Mesendoderm (in vitro differentiated cells): ENCODE measurements around the gene PUS7L.

Source experiments
- DNase-seq: peaks from one replicate; pipeline ENCODE4 v3.0.0; 2013
- H2AK5ac ChIP-seq: 2 replicates; pipeline ENCODE4 v1.6.1; 2013; ENCODE audit warnings: low read length, inconsistent platforms
- H2BK120ac ChIP-seq: 2 replicates; pipeline ENCODE4 v1.6.1; 2013; ENCODE audit warnings: low read depth, mild to moderate bottlenecking, low read length, moderate library complexity, mixed read lengths
- H2BK15ac ChIP-seq: replicated peaks from 2 replicates; pipeline ENCODE4 v1.6.1; 2013; ENCODE audit warnings: low read depth, mild to moderate bottlenecking, moderate library complexity
- H2BK5ac ChIP-seq: 2 replicates; pipeline ENCODE4 v1.6.1; 2013; ENCODE audit warnings: low read length, inconsistent platforms
- H3K18ac ChIP-seq: 2 replicates; pipeline ENCODE4 v1.6.1; 2013; ENCODE audit warnings: mild to moderate bottlenecking, low read length, mixed read lengths
- H3K23ac ChIP-seq: one replicate; pipeline ENCODE4 v1.6.1; 2013; ENCODE audit warnings: low read length
- H3K27ac ChIP-seq: 2 replicates; pipeline ENCODE4 v1.5.1; 2013; ENCODE audit warnings: low read depth, mild to moderate bottlenecking, inconsistent platforms, low read length, moderate library complexity
- H3K27me3 ChIP-seq: 2 replicates; pipeline ENCODE4 v1.6.1; 2013; ENCODE audit warnings: low read length, control low read depth, mild to moderate bottlenecking, inconsistent platforms; ENCODE audit not compliant: insufficient read depth, poor library complexity
- H3K36me3 ChIP-seq: 2 replicates; pipeline ENCODE4 v1.6.1; 2013; ENCODE audit warnings: low read length, inconsistent platforms; ENCODE audit not compliant: control insufficient read depth, insufficient read depth
- H3K4ac ChIP-seq: one replicate; pipeline ENCODE4 v1.6.1; 2013; ENCODE audit warnings: low read depth, mild to moderate bottlenecking, low read length, moderate library complexity
- H3K4me1 ChIP-seq: 2 replicates; pipeline ENCODE4 v1.6.1; 2013; ENCODE audit warnings: low read depth, low read length, inconsistent platforms; ENCODE audit not compliant: control insufficient read depth
- H3K4me2 ChIP-seq: 2 replicates; pipeline ENCODE4 v1.6.1; 2013; ENCODE audit warnings: low read length
- H3K4me3 ChIP-seq: 2 replicates; pipeline ENCODE4 v1.5.1; 2013; ENCODE audit warnings: mild to moderate bottlenecking, low read length
- H3K56ac ChIP-seq: one replicate; pipeline ENCODE4 v1.6.1; 2013; ENCODE audit warnings: low read length
- H3K79me1 ChIP-seq: 2 replicates; pipeline ENCODE4 v1.6.1; 2013; ENCODE audit warnings: low read length, inconsistent platforms
- H3K79me2 ChIP-seq: 2 replicates; pipeline ENCODE4 v1.6.1; 2013; ENCODE audit warnings: mild to moderate bottlenecking, low read length; ENCODE audit not compliant: control insufficient read depth, insufficient read depth
- H3K9ac ChIP-seq: 2 replicates; pipeline ENCODE4 v1.6.1; 2013; ENCODE audit warnings: low read length, inconsistent platforms
- H4K5ac ChIP-seq: one replicate; pipeline ENCODE4 v1.6.1; 2013; ENCODE audit warnings: low read length
- H4K8ac ChIP-seq: one replicate; pipeline ENCODE4 v1.6.1; 2013; ENCODE audit warnings: low read depth, mild to moderate bottlenecking, control low read depth, low read length, moderate library complexity
- WGBS: extraction: QIAGEN DNeasy Blood & Tissue Kit; methylation state at CpG from one replicate; pipeline ENCODE4 v1.1.7; 2013; ENCODE audit warnings: low lambda C conversion rate, missing lambda C conversion rate; ENCODE audit not compliant: insufficient coverage; ENCODE audit errors: extremely low coverage; 5-methylcytosine and 5-hydroxymethylcytosine counted together

PUS7L gene

DNA sequence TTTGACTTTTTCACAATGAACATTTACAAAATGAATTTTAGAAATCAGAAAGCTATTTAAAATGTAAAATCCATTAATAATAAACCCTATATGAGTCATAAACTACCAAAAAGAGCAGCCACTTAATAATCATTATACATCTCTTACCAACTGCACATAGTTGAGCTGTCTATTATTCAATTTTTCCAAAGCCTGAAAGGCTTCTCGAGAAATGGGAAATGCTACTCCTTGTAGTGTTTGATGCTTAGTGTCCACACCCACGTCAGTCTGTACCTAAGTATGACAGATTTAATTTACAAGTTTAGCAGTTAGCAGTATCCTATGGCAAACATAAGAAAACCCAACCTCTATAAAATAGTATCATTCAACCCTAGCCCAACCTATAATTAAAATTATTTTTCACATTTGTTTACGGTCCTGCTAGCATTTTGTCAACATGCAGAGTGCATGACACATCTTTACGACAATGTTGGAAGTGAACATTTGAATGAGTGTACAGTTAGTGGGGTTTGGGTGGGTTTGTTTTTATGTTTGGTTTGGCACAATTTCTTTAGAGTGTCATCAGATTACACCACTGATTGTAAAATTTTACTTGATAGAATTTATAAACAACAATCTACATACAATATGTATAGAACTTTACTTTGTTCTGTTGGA, 39.1 kb upstream of the PUS7L start:
- no peak overlapping the region for H3K56ac ChIP-seq
- H3K79me1 ChIP-seq: no peaks in the 10 kb centered on the region
- no peak overlapping the region for H2AK5ac ChIP-seq
- no peak for DNase-seq
- no peaks in the 10 kb centered on the region for H3K4me1 ChIP-seq
- no peak overlapping the region for H3K4me3 ChIP-seq
- no peak overlapping the region for H3K23ac ChIP-seq
- H2BK15ac ChIP-seq: no peak overlapping the region
- H3K18ac ChIP-seq: no peak overlapping the region
- H2BK120ac ChIP-seq: no peak overlapping the region
- H3K27me3 ChIP-seq: no peaks in the 10 kb centered on the region
- no peak overlapping the region for H3K9ac ChIP-seq
- peaks cover 1% of the 10 kb centered on the region for H3K36me3 ChIP-seq
- H3K27ac ChIP-seq: no peak overlapping the region
- 100% methylated on average over 1 of the region's 4 CpGs for WGBS
- no peak overlapping the region for H3K4me2 ChIP-seq
- no peaks in the 10 kb centered on the region for H3K79me2 ChIP-seq
- no peak overlapping the region for H4K8ac ChIP-seq
- H4K5ac ChIP-seq: no peak overlapping the region
- no peak overlapping the region for H3K4ac ChIP-seq
- H2BK5ac ChIP-seq: no peak overlapping the region

DNA sequence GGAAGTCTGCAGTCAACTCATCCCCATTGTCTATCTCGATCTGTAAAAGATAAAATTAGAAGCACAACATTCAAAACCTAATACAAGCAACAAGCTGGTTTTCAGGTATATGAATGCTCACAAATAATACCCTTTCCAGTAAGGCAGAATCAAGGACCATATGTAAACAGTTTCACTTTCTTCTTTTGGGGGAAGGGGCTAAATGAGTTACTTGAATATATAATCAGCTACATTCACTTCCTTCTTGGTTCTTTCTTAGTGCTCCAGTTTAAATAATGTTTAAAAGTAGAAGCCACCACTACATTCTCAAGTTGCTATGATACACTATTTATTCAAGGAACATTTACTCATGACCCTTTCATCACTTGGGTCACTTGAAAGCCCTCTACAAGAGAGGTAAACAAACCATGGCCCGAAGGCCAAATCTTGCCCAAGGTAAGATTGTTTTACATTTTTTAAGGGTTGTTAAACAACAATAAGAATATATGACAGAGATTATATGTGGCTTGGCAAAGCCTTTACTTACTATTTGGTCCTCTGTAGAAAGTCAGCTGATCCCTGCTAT, 37.2 kb upstream of the PUS7L start:
- no peaks in the 10 kb centered on the region for H3K79me1 ChIP-seq
- no peak overlapping the region for H3K4me2 ChIP-seq
- no peak overlapping the region for H3K18ac ChIP-seq
- no peaks in the 10 kb centered on the region for H3K27me3 ChIP-seq
- no peak overlapping the region for H2AK5ac ChIP-seq
- no peak overlapping the region for H4K5ac ChIP-seq
- no peak overlapping the region for H2BK120ac ChIP-seq
- no peak overlapping the region for H3K4me3 ChIP-seq
- H3K9ac ChIP-seq: no peak overlapping the region
- no CpG with 5 or more reads among the region's 2 CpGs for WGBS
- H4K8ac ChIP-seq: no peak overlapping the region
- H3K36me3 ChIP-seq: peaks cover 1% of the 10 kb centered on the region
- H2BK5ac ChIP-seq: no peak overlapping the region
- H3K4ac ChIP-seq: no peak overlapping the region
- H3K56ac ChIP-seq: no peak overlapping the region
- no peaks in the 10 kb centered on the region for H3K4me1 ChIP-seq
- H3K23ac ChIP-seq: no peak overlapping the region
- H3K79me2 ChIP-seq: no peaks in the 10 kb centered on the region
- no peak overlapping the region for H2BK15ac ChIP-seq
- H3K27ac ChIP-seq: no peak overlapping the region
- DNase-seq: no peak

DNA sequence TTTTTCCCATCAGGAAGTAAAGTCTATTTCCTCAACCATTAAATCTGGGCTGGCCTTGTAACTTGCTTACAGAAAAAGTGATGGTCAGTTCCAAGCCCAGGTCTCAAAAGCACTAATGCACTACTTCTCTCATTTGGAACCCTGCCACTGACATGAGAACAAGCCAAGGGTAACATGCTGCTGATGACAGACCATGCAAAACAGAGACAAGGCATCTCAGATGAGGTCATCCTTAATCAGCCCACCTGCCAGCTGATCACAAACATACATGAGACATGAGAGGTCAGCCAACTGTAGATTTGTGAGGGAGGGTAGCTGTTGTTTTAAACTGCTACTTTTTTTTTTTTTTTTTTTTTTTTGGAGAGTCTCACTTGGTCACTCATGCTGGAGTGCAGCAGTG, 31.4 kb upstream of the PUS7L start:
- Histone ChIP-seq H3K4me3 (no peak overlapping the region), H3K79me1 (no peaks in the 10 kb centered on the region), H4K8ac (no peak overlapping the region), H3K4me2 (no peak overlapping the region), H3K56ac (no peak overlapping the region), H2BK15ac (no peak overlapping the region), H3K36me3 (no peaks in the 10 kb centered on the region), H2BK120ac (no peak overlapping the region), H2AK5ac (no peak overlapping the region), H3K4me1 (no peaks in the 10 kb centered on the region), H3K4ac (no peak overlapping the region), H3K18ac (no peak overlapping the region), H3K27ac (no peak overlapping the region), H3K27me3 (no peaks in the 10 kb centered on the region), H2BK5ac (no peak overlapping the region), H3K79me2 (no peaks in the 10 kb centered on the region), H4K5ac (no peak overlapping the region), H3K23ac (no peak overlapping the region), H3K9ac (no peak overlapping the region)
- peak; percentile 60 for DNase-seq

DNA sequence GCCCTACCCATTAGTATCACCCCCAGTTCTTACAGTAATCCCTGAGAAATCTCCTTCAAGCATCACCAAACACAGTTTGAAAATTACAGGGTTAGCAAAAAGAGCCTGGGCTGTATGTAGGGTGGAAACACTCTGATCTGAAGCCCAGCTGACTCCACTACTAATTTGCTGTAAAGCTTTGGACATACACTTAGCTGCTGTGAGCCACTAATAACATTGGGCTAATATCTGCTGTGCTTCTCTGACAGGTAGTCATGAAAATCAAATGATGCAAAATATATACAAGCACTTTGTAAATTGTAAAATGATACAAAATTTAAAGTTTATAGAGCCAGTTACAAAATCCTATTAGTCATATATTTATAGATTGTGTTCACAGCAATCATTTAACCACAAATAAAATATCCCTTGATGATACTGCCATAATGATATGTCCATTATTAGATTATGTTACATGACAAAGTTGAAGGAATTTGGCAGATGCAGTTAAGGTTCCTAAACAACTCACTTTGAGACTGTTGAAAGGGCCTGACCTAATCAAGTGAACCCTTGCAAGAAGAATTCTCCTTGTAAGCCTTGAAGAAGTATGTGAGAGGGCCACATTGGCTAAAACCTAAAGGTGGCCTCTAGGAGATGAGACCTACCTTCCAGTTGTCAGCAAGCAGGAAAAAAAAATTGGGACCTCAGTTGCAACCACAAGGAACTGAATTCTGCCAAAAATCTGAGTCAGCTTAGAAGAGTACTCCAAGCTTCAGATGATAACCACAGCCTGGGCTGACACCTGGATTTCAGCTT, 28.5 kb upstream of the PUS7L start:
- Histone ChIP-seq H3K56ac (no peak overlapping the region), H4K5ac (no peak overlapping the region), H3K18ac (no peak overlapping the region), H3K9ac (no peak overlapping the region), H3K79me2 (no peaks in the 10 kb centered on the region), H3K4me2 (no peak overlapping the region), H3K36me3 (no peaks in the 10 kb centered on the region), H2AK5ac (no peak overlapping the region), H2BK5ac (no peak overlapping the region), H4K8ac (no peak overlapping the region), H3K27ac (no peak overlapping the region), H3K79me1 (no peaks in the 10 kb centered on the region), H3K4me3 (no peak overlapping the region), H3K23ac (no peak overlapping the region), H2BK120ac (no peak overlapping the region), H3K4ac (no peak overlapping the region), H2BK15ac (no peak overlapping the region), H3K4me1 (no peaks in the 10 kb centered on the region), H3K27me3 (no peaks in the 10 kb centered on the region)
- no peak for DNase-seq

DNA sequence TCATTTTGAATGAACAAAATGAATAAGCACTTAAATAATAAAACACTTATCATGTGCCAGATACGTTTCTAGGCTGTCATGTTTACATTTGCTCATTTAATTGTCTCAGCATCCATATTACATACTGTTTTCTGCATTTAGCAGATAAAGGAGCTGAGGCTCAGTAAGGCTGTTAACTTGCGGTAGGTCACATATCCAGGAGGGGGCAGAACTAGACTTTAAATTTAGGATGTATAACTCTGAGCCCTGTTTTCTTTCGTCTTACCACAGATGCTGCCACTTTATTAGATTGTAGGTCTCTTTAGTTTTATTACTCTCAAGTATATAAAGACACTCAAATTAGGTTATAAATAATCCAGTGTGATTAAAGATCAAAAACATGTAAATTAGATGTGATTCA, 17.9 kb upstream of the PUS7L start:
- DNase-seq: peak; percentile 46
- H3K79me1 ChIP-seq: no peaks in the 10 kb centered on the region
- no peaks in the 10 kb centered on the region for H3K79me2 ChIP-seq
- H3K27ac ChIP-seq: no peak overlapping the region
- H4K8ac ChIP-seq: no peak overlapping the region
- no peak overlapping the region for H2BK5ac ChIP-seq
- H3K18ac ChIP-seq: no peak overlapping the region
- no peak overlapping the region for H3K4me2 ChIP-seq
- WGBS: no CpG with 5 or more reads among the region's 3 CpGs
- H2BK120ac ChIP-seq: no peak overlapping the region
- no peaks in the 10 kb centered on the region for H3K27me3 ChIP-seq
- no peak overlapping the region for H3K9ac ChIP-seq
- no peaks in the 10 kb centered on the region for H3K36me3 ChIP-seq
- H4K5ac ChIP-seq: no peak overlapping the region
- H2BK15ac ChIP-seq: no peak overlapping the region
- no peaks in the 10 kb centered on the region for H3K4me1 ChIP-seq
- H3K23ac ChIP-seq: no peak overlapping the region
- no peak overlapping the region for H3K56ac ChIP-seq
- no peak overlapping the region for H3K4me3 ChIP-seq
- no peak overlapping the region for H2AK5ac ChIP-seq
- no peak overlapping the region for H3K4ac ChIP-seq

DNA sequence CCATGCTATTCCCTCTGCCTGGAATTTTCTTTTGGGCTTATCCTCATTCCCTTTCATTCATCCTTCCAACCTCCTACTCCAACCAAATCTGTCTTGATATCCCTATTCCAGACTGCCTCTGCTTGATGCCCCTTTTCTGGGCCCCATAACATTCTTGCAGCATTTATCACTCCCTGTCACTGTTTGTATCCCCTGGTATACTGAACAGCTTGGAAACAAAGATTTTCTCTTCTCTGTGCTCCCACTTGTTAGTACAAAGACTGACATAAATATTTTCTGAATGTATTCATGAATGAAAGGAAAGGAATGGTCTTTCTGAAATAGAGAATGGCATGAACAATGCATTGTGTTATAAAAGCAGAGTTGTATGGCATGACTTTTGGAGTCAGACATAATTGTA, 7.7 kb upstream of the PUS7L start:
- no peak overlapping the region for H3K23ac ChIP-seq
- no peak overlapping the region for H2BK15ac ChIP-seq
- no peaks in the 10 kb centered on the region for H3K27me3 ChIP-seq
- H3K4ac ChIP-seq: no peak overlapping the region
- H3K9ac ChIP-seq: no peak overlapping the region
- no peaks in the 10 kb centered on the region for H3K79me1 ChIP-seq
- H2BK5ac ChIP-seq: no peak overlapping the region
- no peak overlapping the region for H2BK120ac ChIP-seq
- no peak overlapping the region for H4K8ac ChIP-seq
- H3K36me3 ChIP-seq: no peaks in the 10 kb centered on the region
- no peak overlapping the region for H2AK5ac ChIP-seq
- H3K4me3 ChIP-seq: no peak overlapping the region
- peak; percentile 7 for DNase-seq
- H4K5ac ChIP-seq: no peak overlapping the region
- no peak overlapping the region for H3K18ac ChIP-seq
- no peak overlapping the region for H3K56ac ChIP-seq
- no peak overlapping the region for H3K27ac ChIP-seq
- no peaks in the 10 kb centered on the region for H3K4me1 ChIP-seq
- H3K79me2 ChIP-seq: no peaks in the 10 kb centered on the region
- H3K4me2 ChIP-seq: no peak overlapping the region
